Measurements from ENCODE around the gene SIVA1.
"Not testable (repeated sequence)": the region's sequence is repeated elsewhere in the genome, so short reads cannot be mapped to it uniquely, and the experiment has no call there.

Gene SIVA1

GRCh38 chr14:104719343-104719742 lies 33.6 kb upstream of the SIVA1 start:
- no peak for DNase-seq (ENCODE audit: low read depth)

- no peak for DNase-seq (ENCODE audit: low read depth)
Measured at GRCh38 chr14:104721505-104722431, 31.2 kb upstream of the SIVA1 start.

GRCh38 chr14:104722938-104723650 lies 29.9 kb upstream of the SIVA1 start:
- DNase-seq (ENCODE audit: low read depth) = no peak

GRCh38 chr14:104723651-104724406 lies 29.1 kb upstream of the SIVA1 start, which contains the start of gene ADSS1:
TSS of gene ADSS1 (plus strand) at chr14:104724229. CDS start at chr14:104724271, 42 bp downstream.
- peak; percentile 47 for DNase-seq (ENCODE audit: low read depth)

- no peak for DNase-seq (ENCODE audit: low read depth)
Measured at GRCh38 chr14:104724407-104724980, 28.5 kb upstream of the SIVA1 start.

GRCh38 chr14:104724981-104725771 lies 27.8 kb upstream of the SIVA1 start:
- no peak for DNase-seq (ENCODE audit: low read depth)

- DNase-seq (ENCODE audit: low read depth) = no peak
Measured at GRCh38 chr14:104725772-104726548, 27.0 kb upstream of the SIVA1 start.

- no peak for DNase-seq (ENCODE audit: low read depth)
Measured at GRCh38 chr14:104726600-104727451, 26.1 kb upstream of the SIVA1 start.

- DNase-seq (ENCODE audit: low read depth) = no peak
Measured at GRCh38 chr14:104728631-104729030, 24.3 kb upstream of the SIVA1 start.

- not testable (repeated sequence) for DNase-seq (ENCODE audit: low read depth)
Measured at GRCh38 chr14:104729176-104729834, 23.6 kb upstream of the SIVA1 start.

GRCh38 chr14:104729835-104730181 lies 23.1 kb upstream of the SIVA1 start:
- no peak for DNase-seq (ENCODE audit: low read depth)

- no peak for DNase-seq (ENCODE audit: low read depth)
Measured at GRCh38 chr14:104730487-104730886, 22.5 kb upstream of the SIVA1 start.

GRCh38 chr14:104731320-104732294 lies 21.3 kb upstream of the SIVA1 start:
- no peak for DNase-seq (ENCODE audit: low read depth)

GRCh38 chr14:104732355-104732804 lies 20.6 kb upstream of the SIVA1 start:
- no peak for DNase-seq (ENCODE audit: low read depth)

GRCh38 chr14:104732931-104733681 lies 19.8 kb upstream of the SIVA1 start:
- DNase-seq (ENCODE audit: low read depth) = no peak

- DNase-seq (ENCODE audit: low read depth) = no peak
Measured at GRCh38 chr14:104734051-104734587, 18.8 kb upstream of the SIVA1 start.

GRCh38 chr14:104734601-104734990 lies 18.4 kb upstream of the SIVA1 start:
- no peak for DNase-seq (ENCODE audit: low read depth)

All from T-helper 22 cell (primary cell).